ES-I3 (cell line): ENCODE data around the gene RBP2.

ENCODE experiments used
- H3K36me3 ChIP-seq: 2 replicates; pipeline ENCODE4 v1.6.1; 2013; ENCODE audit warnings: mild to moderate bottlenecking, low read length, control low read depth, moderate library complexity; ENCODE audit not compliant: insufficient read depth
- H3K4me1 ChIP-seq: 2 replicates; pipeline ENCODE4 v1.6.1; 2013; ENCODE audit warnings: mild to moderate bottlenecking, control low read depth, low read length; ENCODE audit not compliant: insufficient read depth
- H3K9ac ChIP-seq: 2 replicates; pipeline ENCODE4 v1.6.1; 2013; ENCODE audit warnings: low read depth, mild to moderate bottlenecking, low read length, moderate library complexity
- H3K9me3 ChIP-seq: 2 replicates; pipeline ENCODE4 v1.6.1; 2013; ENCODE audit warnings: mild to moderate bottlenecking, low read length, moderate library complexity; ENCODE audit not compliant: control insufficient read depth, insufficient read depth

Gene RBP2

DNA sequence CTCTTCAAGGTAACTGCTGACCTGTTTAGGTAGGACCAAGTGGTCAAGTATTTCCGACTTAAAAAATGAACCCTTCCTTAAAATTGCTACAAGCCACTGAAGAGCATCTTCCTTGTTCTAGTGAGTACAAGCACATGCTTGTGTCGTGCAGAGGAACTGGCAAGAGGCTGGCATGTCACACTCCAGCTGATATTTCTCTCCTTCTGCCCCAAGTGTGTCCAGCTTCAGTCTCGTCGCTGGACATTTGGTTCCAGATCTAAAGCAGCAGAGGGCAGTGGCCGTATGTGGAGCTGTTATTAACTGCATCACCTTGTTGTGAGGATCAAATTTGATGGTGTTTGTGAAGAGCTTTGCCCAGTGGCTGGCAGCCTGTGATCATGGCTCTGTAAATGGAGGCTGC, 10.0 kb downstream of the RBP2 start:
- H3K9me3 ChIP-seq: no peaks in the 10 kb centered on the region
- no peak overlapping the region for H3K9ac ChIP-seq

DNA sequence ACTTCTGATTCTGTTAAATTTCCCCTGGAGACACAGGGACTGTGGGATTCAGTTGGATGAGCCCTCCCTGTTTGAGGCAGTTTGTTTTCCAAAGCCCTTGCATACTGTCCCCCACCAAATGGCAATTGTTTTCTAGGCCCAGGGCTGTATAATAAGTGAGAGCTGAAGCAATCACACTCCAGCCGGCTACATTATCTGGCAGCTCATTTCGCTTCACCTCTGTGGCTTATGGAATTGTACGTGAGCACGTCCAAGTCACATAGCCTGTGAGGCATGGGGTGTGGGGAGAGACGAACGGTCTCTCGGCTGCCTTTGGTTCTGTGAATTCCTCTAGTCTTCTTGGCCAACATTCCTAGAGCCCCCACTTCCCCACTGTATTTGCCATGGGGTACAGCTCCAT, 10.7 kb downstream of the RBP2 start:
- Histone ChIP-seq H3K36me3 (no peaks in the 10 kb centered on the region), H3K9me3 (no peaks in the 10 kb centered on the region), H3K4me1 (no peaks in the 10 kb centered on the region), H3K9ac (no peak overlapping the region)

More for the DNA sequence above, 10.0 kb downstream of the RBP2 start:
- Histone ChIP-seq H3K36me3 (no peaks in the 10 kb centered on the region), H3K4me1 (no peaks in the 10 kb centered on the region)

DNA sequence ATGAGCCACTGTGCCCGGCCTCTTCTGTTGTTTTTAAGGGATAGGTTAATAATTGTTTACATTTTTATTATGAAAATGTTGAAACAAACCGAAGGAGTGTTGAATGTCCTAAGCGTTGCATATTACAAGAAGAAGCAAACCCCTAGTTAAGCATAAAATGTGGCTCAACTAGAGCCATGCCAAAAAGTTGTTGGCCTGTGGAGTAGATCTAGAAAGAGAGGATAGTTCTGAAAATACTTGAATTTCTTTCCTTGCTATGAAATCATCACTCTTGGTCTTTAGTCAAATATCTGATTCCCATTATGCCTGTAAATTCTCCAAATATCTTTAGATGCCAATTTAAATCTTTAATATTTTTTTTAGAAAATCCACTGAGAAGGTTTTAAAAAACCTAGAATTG, 12.8 kb downstream of the RBP2 start:
- Histone ChIP-seq H3K9ac (no peak overlapping the region), H3K9me3 (no peaks in the 10 kb centered on the region), H3K36me3 (no peaks in the 10 kb centered on the region), H3K4me1 (no peaks in the 10 kb centered on the region)

DNA sequence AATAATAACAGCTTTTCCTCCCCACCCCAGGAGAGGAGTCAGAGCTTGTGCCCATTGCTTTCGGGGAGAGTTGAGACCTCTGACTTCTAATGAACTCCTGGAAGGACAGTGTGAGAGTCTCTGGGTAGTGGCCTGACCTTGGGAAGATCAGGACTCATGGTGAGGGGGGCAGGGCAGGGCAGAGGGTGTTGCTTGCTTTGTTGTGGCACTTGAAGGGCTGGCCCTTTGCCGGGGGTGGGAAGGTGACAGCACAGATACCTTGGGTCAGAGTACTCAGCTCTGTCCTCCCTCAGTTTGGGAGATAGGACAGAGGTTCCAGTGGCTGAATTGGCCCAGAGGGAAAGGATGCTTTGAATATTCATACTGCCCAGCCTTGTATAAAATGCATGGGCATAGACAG, 15.8 kb downstream of the RBP2 start:
- Histone ChIP-seq H3K9me3 (no peaks in the 10 kb centered on the region), H3K9ac (no peak overlapping the region), H3K4me1 (peaks cover 10% of the 10 kb centered on the region; the same call in 1 of the 2 replicates), H3K36me3 (no peaks in the 10 kb centered on the region)

DNA sequence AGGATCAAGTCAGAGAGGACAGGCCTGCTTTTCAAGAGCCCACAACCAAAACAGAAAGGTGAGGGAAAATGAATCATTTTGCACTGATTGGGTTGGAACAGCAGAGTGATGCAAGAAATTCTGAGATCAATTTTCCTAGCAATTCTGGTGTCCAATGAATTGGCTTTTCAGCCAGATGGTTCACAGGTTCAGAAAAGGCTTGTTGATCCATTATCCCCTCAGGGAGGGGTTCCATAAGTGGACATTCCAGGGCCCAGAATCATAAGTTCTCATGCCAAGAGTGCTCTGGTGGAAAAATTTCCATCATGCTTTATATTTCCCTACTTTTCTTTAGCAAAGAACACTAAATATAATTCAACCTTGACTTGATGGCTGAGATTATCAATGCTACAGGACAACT, 16.2 kb downstream of the RBP2 start:
- peaks cover 13% of the 10 kb centered on the region; the same call in 1 of the 2 replicates for H3K4me1 ChIP-seq
- no peaks in the 10 kb centered on the region for H3K36me3 ChIP-seq
- no peak overlapping the region for H3K9ac ChIP-seq
- no peaks in the 10 kb centered on the region for H3K9me3 ChIP-seq

DNA sequence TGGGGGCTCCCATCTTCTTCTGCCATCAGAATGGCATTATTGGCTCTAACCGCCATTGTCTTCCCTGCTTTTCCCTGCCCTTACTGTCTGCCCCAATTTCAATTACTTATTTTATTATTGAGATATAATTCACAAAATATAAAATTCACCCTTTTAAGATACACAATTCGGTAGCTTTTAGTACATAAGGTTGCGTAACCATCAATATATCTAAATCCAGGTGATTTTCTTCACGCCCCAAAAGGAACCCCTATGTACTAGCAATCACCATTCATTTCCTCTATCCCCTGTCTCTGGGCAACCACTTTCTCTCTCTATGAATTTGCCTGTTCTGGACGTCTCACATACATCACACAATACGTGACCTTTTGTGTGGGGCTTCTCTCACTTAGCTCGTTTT, 18.0 kb downstream of the RBP2 start:
- peaks cover 28% of the 10 kb centered on the region for H3K4me1 ChIP-seq
- no peaks in the 10 kb centered on the region for H3K9me3 ChIP-seq
- no peak overlapping the region for H3K9ac ChIP-seq
- H3K36me3 ChIP-seq: no peaks in the 10 kb centered on the region

DNA sequence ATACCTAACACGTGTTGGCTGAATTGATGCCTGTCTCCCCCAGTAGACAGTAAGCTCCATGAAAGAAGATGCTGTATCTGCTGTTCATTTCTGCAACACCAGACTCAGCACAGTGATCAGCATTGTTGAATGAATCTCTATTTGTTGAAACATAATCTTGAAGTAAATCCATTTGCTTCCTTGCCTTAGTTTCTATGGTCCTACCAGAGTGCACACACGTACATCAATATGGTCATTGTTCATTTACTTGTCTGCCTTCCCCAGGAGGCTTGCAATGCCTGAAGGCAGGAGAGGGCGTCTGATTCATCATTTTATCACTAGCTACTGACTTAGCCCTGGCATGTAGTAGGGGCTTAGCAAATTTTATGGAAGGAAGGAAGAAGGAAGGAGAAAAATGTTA, 19.2 kb downstream of the RBP2 start:
- Histone ChIP-seq H3K4me1 (peaks cover 28% of the 10 kb centered on the region), H3K36me3 (no peaks in the 10 kb centered on the region), H3K9ac (no peak overlapping the region), H3K9me3 (no peaks in the 10 kb centered on the region)

DNA sequence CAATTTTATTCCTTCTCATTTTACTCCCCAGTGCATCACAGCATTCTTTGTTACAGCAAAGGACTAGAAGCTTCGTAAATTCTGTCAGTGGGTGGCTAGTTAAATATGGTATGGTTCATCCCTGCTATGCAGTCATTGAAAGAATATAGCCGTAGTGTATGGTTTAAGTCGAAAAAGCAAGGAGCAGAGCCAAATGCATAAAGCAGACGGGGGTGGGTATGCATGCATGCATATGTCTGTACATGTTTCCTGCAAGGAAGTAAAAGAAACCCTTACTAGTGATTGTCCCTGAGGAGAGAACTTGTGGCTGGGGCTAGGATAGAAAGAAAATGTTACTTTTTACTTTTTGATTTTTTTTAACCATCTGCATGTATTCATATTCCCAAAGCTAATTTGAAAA, 19.9 kb downstream of the RBP2 start:
- Histone ChIP-seq H3K36me3 (no peaks in the 10 kb centered on the region), H3K9me3 (no peaks in the 10 kb centered on the region), H3K4me1 (peaks cover 28% of the 10 kb centered on the region), H3K9ac (no peak overlapping the region)

DNA sequence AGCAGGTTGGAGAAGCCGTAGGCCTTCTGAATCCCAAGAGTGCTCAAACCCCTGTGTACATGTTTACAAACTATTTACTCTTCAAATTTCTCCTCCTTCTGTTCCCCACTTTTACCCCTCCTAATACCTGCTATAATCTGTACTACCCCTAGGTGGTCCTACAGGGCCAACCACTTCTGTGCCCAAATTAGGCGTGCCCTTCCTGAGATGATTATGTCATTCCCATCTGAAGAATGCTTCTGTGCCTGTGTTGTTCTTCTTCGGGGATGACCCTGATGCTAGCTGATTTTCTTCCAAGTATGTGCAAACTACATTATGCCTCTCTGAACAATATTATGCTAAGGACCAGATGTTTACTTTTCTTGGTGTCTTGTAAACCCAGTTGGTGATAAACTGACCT, 20.5 kb downstream of the RBP2 start:
- Histone ChIP-seq H3K4me1 (peaks cover 28% of the 10 kb centered on the region), H3K9me3 (no peaks in the 10 kb centered on the region), H3K36me3 (no peaks in the 10 kb centered on the region), H3K9ac (no peak overlapping the region)

DNA sequence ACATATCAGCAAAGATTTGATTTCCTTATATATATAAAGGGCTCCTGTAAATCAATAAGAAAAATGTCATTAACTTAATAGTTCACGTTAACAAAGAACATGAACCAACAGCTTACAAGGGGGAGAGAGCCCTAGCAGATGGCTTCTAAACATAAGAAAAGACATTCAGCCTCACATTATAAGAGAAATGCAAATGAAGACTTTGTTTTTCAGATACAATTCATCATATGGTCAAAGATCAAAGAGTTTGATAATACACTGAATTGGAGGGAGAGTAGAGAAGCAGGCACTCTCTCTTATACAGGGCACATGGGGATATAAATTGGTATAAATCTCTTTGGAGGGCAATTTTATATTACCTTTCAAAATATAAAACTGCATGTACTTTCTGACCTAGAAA, 21.1 kb downstream of the RBP2 start:
- H3K9me3 ChIP-seq: no peaks in the 10 kb centered on the region
- H3K4me1 ChIP-seq: peaks cover 28% of the 10 kb centered on the region
- no peak overlapping the region for H3K9ac ChIP-seq
- no peaks in the 10 kb centered on the region for H3K36me3 ChIP-seq

DNA sequence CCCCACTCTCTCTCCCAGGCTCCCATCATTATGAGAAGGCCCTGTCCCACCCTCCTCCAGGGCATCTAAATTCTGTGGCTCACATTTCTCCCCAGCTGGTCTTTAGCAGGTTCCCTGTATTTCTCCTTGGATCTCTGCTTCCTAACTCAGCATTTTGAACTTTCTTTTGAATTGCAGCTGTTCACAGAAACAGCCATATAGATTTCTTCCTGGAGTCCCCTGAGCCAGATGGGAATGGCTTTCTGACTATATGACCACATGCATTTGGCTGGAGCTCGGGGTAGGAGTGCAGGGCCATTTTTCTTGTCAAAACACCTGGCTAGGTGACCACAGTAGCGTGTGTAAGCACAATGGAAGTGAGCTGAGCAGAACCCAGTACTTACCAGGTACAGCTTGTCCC, 22.0 kb downstream of the RBP2 start:
- no peak overlapping the region for H3K9ac ChIP-seq
- peaks cover 28% of the 10 kb centered on the region for H3K4me1 ChIP-seq
- no peaks in the 10 kb centered on the region for H3K9me3 ChIP-seq
- H3K36me3 ChIP-seq: no peaks in the 10 kb centered on the region

DNA sequence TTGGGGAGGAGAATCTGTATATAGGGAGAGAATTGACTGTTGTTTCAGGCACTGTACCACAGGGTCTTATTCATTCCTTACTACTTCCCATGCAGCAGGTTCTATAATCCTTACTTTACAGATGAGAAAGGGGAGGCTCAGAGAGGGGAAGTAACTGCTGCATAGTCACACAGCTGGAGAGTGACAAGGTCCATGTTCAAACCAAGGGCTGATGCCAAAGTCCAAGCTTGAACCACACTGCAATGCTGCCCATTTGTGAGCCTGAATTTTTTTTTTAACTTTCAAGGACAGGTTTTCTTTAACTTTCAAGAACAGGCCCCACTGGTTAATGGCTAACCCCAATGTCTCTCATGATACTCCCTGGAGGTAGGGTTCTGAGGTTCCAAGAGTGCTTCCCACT, 26.2 kb downstream of the RBP2 start:
- no peaks in the 10 kb centered on the region for H3K9me3 ChIP-seq
- H3K36me3 ChIP-seq: no peaks in the 10 kb centered on the region
- peaks cover 15% of the 10 kb centered on the region for H3K4me1 ChIP-seq

DNA sequence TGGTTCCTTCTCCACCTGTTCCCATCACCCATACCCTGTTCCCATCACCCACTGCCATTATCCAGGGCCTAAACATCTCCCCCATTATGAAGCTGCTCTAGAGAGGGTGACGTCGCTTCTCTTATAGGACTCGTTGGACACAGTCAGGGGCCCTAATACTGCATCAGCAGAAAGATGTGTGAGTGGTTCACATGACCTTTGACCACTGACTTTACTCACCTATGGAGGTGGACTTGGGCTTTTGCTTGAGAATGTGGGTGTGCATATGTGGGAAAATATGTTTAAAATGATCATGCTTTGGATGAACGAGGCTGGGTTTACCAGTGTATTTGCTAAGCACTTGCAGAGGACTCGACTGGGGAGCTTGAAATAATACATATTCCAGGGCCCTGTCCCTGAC, 26.8 kb downstream of the RBP2 start:
- Histone ChIP-seq H3K9ac (no peak overlapping the region), H3K36me3 (no peaks in the 10 kb centered on the region), H3K9me3 (no peaks in the 10 kb centered on the region), H3K4me1 (peaks cover 11% of the 10 kb centered on the region)

More for the DNA sequence above, 26.2 kb downstream of the RBP2 start:
- H3K9ac ChIP-seq: no peak overlapping the region

DNA sequence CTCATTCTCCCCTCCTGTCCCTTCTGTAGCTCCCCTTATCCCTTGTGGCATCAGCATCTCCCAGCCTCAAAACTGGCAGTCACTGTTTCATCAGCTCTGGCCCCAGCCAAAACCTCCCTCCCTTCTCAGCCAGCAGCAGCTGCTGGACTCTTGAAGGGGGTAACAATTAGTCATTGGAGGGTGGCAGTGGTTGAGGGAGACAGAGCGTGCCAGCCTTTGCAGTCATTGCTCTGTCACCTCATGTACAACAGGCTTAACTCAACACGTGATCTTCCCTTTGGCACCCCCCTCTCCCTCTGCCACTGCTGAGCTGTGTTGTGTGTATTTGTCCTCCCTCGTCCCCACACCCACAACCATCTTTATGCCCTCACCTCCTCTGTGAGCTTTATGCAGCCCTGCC, 28.2 kb downstream of the RBP2 start:
- H3K9ac ChIP-seq: no peak overlapping the region
- H3K9me3 ChIP-seq: no peaks in the 10 kb centered on the region
- H3K4me1 ChIP-seq: no peaks in the 10 kb centered on the region
- no peaks in the 10 kb centered on the region for H3K36me3 ChIP-seq

DNA sequence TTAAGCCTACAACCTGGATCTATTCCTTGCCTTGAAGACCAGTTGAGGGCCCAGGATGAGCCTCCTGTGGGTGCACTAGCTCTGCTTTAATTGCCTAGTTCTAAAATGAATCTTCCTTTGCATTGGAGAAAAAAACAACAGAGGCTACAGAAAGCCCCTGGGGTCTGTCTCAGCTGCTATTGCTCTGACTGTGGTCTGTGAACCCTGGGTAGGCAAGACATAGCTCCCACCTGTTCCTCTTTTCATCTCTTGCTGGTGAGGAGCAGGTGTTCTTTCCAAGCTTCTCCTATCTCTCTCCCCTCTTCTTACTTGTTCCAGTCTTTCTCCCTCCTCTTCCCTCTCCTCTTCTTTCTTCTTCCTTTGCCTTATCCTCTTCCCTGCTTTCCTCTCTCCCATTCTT, 28.8 kb downstream of the RBP2 start:
- Histone ChIP-seq H3K4me1 (no peaks in the 10 kb centered on the region), H3K9ac (no peak overlapping the region), H3K36me3 (no peaks in the 10 kb centered on the region), H3K9me3 (no peaks in the 10 kb centered on the region)

DNA sequence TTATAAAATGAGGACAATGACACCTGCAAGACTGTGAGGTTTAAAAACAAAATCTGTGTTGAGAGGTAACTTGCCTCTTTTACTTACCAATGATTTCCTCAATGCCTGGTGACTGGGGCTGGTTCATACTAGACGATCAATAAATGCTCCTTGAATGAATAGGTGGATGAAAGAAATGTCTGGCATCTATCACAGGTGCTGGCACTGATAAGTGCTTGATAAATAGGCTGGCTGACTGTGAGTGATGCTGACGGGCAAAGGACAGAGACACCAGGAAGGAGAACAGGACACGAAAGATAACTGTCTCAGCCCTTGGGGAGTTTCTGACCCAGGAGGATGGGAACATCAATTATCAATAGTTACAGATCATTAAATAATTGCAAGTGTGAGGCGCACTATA, 31.9 kb downstream of the RBP2 start:
- Histone ChIP-seq H3K9ac (no peak overlapping the region), H3K36me3 (no peaks in the 10 kb centered on the region), H3K9me3 (no peaks in the 10 kb centered on the region), H3K4me1 (no peaks in the 10 kb centered on the region)
